Stimulated activated CD4-positive, alpha-beta T cell treated with anti-CD3 and anti-CD28 coated beads, Interleukin-1b, Interleukin-23, amount 100 ng/mL, for 1 hour (primary cell): ENCODE data around the gene AGAP1.

Experiments used
- DNase-seq, 2 donors: peaks; one replicate each; pipeline ENCODE4 v3.0.0-alpha.2; 2020; ENCODE audit warnings: low read depth in 2 of 2

Gene AGAP1

GRCh38 chr2:235493775-235494715, at the start of gene AGAP1:
AGAP1 (plus strand) TSS chr2:235494043.
- no peak for DNase-seq

- DNase-seq = no peak
These were observed 49.7 kb upstream of the AGAP1 start for GRCh38 chr2:235444101-235444597.

- DNase-seq = no peak
These were observed 48.7 kb upstream of the AGAP1 start for GRCh38 chr2:235445116-235445515.

- DNase-seq = no peak
These were observed 47.8 kb upstream of the AGAP1 start for GRCh38 chr2:235446082-235446481.

- no peak for DNase-seq
These were observed 46.6 kb upstream of the AGAP1 start for GRCh38 chr2:235447210-235447609.

- DNase-seq = no peak
These were observed 44.3 kb upstream of the AGAP1 start for GRCh38 chr2:235449568-235449967.

- DNase-seq = no peak
These were observed 40.2 kb upstream of the AGAP1 start for GRCh38 chr2:235453605-235454151.

- DNase-seq = no peak
These were observed 35.0 kb upstream of the AGAP1 start for GRCh38 chr2:235458839-235459273.

- DNase-seq = no peak
These were observed 33.2 kb upstream of the AGAP1 start for GRCh38 chr2:235460548-235461047.

- DNase-seq = no peak
These were observed 32.0 kb upstream of the AGAP1 start for GRCh38 chr2:235461763-235462414.

- DNase-seq = no peak
These were observed 31.4 kb upstream of the AGAP1 start for GRCh38 chr2:235462415-235462790.

- no peak for DNase-seq
These were observed 29.9 kb upstream of the AGAP1 start for GRCh38 chr2:235463893-235464292.

- DNase-seq = no peak
These were observed 26.3 kb upstream of the AGAP1 start for GRCh38 chr2:235467588-235467987.

GRCh38 chr2:235468978-235469655, 24.7 kb upstream of the AGAP1 start:
- no peak for DNase-seq

- DNase-seq = no peak
These were observed 22.6 kb upstream of the AGAP1 start for GRCh38 chr2:235471186-235471747.

GRCh38 chr2:235472443-235472842, 21.4 kb upstream of the AGAP1 start:
- no peak for DNase-seq

GRCh38 chr2:235478609-235479008, 15.2 kb upstream of the AGAP1 start:
- DNase-seq = no peak

- no peak for DNase-seq
These were observed 14.2 kb upstream of the AGAP1 start for GRCh38 chr2:235479604-235480003.

GRCh38 chr2:235480614-235481013, 13.2 kb upstream of the AGAP1 start:
- no peak for DNase-seq

- DNase-seq = no peak
These were observed 10.5 kb upstream of the AGAP1 start for GRCh38 chr2:235483313-235483712.

GRCh38 chr2:235485362-235485761, 8.5 kb upstream of the AGAP1 start:
- no peak for DNase-seq
